ENCODE measurements around the gene ALKAL2.
A peak's percentile ranks its signal among the peaks of the same experiment; 100 is the strongest.

Gene ALKAL2

DNA sequence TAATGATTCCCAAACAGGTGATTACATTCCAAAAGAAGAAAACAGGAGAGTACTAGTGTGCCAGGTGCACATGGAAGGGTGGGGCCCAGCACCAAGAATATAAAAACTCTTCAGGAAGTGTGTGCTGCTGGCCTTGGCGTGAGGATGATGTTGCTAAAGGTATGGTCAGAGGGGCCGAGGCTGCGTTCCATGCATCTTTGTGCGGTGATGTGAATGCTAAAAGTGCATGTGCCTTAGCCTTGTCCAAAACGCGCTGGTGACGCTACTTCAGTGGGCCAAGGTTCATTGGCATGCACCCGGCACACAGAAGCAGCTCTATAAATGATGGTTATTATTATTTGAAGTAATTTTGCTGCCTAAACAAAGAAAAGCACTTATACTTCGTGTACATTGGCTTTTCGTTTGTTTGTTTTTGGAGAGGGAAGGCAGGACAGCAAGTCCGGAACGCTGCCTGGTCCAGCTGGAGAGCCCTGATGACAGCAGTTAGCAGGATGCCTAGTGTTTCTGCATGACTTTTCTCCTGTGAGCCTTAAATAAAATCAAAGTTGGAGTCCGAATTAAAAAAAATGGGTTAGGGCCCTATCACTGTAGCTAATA lies 2.9 kb downstream of the ALKAL2 start:
- no peaks in the 10 kb centered on the region for H3K9me3 Mint-ChIP-seq
- peaks cover 5% of the 10 kb centered on the region for H3K4me1 Mint-ChIP-seq
- peaks cover 19% of the 10 kb centered on the region for H3K36me3 Mint-ChIP-seq
- H3K4me3 Mint-ChIP-seq, result no peak overlapping the region
- DNase-seq, result no peak
- CTCF ChIA-PET, result no interaction called here
- no peak overlapping the region for H3K27ac Mint-ChIP-seq
- peaks cover 49% of the 10 kb centered on the region for H3K27me3 Mint-ChIP-seq

DNA sequence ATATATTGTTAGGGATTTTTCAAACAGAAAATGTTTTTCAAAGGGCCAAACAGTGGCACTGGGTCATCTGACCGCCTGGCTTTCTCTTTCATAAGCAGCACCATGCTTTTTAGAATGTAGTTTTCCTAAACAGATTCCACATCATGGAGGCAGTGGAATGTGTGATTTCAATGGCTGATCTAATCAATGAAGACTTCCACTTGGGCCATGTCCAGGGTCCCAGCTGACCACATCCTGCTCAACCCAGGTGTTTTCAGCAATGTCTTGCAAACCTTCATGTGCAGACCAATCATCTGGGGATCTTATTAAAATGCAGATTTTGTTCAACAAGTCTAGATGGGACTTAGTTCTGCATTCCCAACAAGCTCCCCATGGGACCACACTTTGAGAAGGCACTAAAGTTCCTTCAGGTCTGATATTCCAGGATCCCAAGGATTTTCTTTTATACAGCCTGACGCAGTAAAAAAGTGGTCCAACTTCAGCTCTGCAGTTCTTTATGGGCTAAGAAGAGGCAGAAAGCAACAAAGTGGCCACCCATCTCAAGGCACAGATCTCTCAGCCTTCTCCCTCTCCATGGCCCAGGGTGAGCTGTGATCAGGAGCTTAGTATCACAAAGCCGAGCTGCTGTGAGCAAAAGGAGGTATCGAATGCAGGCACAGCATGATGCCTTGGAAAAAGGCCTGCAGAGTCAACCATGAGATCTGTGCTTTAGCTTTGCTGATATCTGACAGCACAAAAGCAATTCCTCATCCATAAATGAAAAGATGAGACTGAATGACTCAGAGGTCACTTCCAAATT lies 3.7 kb downstream of the ALKAL2 start:
- CTCF ChIA-PET, result no interaction called here
- H3K36me3 Mint-ChIP-seq, result peaks cover 25% of the 10 kb centered on the region
- H3K27ac Mint-ChIP-seq, result no peak overlapping the region
- no peak for DNase-seq
- no peak overlapping the region for H3K4me3 Mint-ChIP-seq
- no peaks in the 10 kb centered on the region for H3K4me1 Mint-ChIP-seq
- H3K27me3 Mint-ChIP-seq, result peaks cover 41% of the 10 kb centered on the region
- H3K9me3 Mint-ChIP-seq, result no peaks in the 10 kb centered on the region

DNA sequence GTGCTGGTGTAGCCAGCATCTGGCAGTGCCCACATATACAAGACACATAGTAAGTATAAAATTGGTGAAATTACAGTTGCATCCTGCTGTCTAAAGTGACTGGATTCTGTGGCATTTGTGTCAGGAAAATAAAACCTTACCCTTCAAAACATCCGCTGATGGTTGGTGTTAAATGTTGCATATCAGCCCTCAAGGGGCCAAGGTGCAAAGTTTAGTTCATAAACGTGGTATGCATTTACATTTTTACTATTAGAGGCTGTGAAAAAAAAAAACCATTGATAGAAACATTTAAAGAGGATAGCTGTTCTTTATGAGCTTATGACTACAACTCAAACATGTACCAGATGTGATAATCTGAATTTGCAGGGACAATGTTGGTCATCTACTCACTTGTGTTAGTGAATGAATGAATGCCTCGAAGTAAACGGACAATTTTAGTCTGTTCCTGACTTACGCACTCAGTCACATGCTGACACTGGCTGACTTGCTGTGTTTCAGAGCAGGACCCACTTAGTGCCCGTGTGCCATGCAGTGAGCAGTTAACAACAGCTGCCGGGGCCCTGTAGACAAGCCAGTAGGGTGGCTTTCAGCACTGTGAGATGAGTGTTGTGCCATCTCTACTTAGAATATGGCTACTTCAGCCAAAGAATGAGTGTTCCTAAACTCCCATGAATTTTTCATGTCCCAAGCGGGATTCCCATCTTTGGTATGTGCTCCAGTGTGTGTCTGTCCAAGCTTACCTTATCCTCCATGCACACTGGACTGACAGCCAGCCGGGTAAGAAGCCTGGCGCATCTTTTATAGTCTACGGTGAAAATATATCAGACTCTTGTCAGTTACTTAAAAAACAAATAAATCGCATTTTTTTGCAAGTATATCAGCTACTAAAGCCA lies 5.3 kb downstream of the ALKAL2 start:
- CTCF ChIA-PET, result interaction anchor here (0.7 to 0.8 kb wide), 2 partner anchors 9 to 21 kb away, joined by 3 read pairs; no protein-coding TSS in a partner anchor
- H3K4me3 Mint-ChIP-seq, result no peak overlapping the region
- peaks cover 27% of the 10 kb centered on the region for H3K27me3 Mint-ChIP-seq
- no peak overlapping the region for H3K27ac Mint-ChIP-seq
- no peak for DNase-seq
- H3K4me1 Mint-ChIP-seq, result no peaks in the 10 kb centered on the region
- no peaks in the 10 kb centered on the region for H3K9me3 Mint-ChIP-seq
- peaks cover 34% of the 10 kb centered on the region for H3K36me3 Mint-ChIP-seq

DNA sequence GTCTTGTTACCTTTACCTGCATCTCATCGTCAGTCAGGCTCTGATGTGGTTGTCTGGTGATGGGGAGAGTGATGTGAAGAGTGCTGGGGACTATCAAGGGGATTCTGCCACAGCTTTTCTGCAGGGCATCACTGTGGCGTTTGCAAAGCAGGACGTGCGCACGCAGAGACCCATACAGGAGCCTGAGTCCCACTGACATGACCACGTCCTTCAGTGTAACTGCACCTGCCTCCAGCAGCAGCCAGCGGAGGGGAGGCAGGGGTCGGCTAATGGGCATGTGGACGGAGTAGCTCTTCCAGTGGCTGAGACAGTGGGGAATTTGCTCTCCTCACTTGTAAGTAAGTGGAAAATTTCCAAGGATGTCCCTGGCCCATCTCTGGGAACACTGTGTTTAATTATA lies 6.5 kb downstream of the ALKAL2 start:
- CTCF ChIA-PET, result interaction anchor here (0.7 kb wide), 1 partner anchor 10 kb away, joined by 3 read pairs; no protein-coding TSS in a partner anchor
- Mint-ChIP-seq H3K27ac (no peak overlapping the region), H3K36me3 (peaks cover 46% of the 10 kb centered on the region), H3K9me3 (no peaks in the 10 kb centered on the region), H3K4me3 (no peak overlapping the region), H3K27me3 (peaks cover 15% of the 10 kb centered on the region), H3K4me1 (no peaks in the 10 kb centered on the region)
- DNase-seq, result no peak

DNA sequence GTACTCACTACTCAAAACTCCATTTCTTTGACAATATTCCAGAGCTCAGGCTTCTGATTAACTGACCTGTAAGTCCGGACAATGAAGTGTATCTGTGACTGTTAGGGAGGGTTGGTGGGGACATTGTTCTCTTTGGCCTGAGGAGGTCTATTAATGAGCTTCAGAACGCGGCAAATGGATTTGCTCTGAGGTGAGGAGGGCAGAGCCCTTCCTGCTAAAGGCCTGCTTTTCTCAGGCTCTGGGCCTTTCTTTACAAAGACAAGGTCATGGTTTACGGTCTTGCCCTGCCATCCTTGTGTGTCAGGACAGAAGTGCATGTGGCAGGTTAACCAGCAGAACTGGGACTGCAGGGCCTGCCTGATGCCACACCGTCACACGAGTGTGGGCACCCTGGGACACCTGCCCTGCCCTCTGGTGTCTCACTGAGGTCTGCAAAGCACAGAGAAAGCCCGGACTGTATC lies 7.2 kb downstream of the ALKAL2 start:
- H3K27ac Mint-ChIP-seq, result no peak overlapping the region
- DNase-seq, result no peak
- CTCF ChIA-PET, result no interaction called here
- peaks cover 9% of the 10 kb centered on the region for H3K27me3 Mint-ChIP-seq
- H3K36me3 Mint-ChIP-seq, result peaks cover 50% of the 10 kb centered on the region
- no peak overlapping the region for H3K4me3 Mint-ChIP-seq
- no peaks in the 10 kb centered on the region for H3K9me3 Mint-ChIP-seq
- H3K4me1 Mint-ChIP-seq, result no peaks in the 10 kb centered on the region

DNA sequence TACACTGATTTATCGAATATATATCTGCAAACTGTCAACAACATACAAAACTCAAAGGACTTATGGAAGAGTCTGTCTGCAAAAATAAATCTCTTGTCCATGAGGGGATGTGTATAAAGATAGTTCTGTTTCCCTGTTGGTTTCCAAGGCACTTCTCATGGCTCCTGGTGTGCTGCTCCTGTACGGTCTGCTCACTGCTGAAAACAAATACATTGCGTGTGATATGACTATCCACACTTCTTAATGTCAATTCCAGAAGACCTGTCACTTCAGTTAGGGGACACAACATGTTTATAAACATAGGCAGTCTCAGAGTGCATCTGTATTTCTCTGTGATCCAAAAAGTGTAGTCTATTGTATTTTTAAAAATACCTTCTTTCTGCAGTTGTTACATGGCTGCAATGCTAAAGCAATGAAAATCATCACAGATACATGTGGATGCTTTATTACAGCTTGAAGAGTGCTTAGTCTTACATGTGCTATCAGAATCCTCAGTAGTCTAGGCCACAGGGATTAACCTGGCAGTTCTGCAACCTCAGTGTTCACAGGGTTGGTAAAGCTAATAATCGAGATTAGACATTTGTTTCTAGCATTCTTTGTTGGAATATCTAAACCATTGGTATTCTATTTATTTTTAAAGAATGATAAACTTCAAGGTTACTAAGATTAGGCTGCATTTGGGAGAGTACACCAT lies 7.8 kb downstream of the ALKAL2 start:
- Mint-ChIP-seq H3K4me3 (no peak overlapping the region), H3K27ac (no peak overlapping the region), H3K9me3 (no peaks in the 10 kb centered on the region), H3K27me3 (peaks cover 3% of the 10 kb centered on the region), H3K36me3 (peaks cover 54% of the 10 kb centered on the region), H3K4me1 (no peaks in the 10 kb centered on the region)
- no peak for DNase-seq
- CTCF ChIA-PET, result no interaction called here

DNA sequence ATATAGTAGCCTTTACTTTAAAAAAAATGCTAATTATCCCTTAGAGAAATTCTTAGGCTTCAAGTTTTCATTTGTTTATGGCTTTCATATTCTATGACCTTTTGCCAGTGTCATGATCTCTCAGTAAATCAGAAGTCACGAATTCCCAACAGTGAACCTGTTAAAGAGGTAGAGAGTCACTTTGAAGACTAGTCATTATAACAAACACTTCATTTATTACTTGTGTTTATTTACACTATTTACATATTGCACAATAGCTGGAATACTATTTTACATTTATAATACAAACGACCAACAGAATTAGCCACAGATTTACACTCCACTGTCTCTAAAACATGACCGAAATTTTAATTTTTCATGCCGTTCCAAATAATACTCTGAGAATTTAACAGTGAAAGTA lies 8.5 kb downstream of the ALKAL2 start:
- CTCF ChIA-PET, result no interaction called here
- H3K9me3 Mint-ChIP-seq, result no peaks in the 10 kb centered on the region
- H3K36me3 Mint-ChIP-seq, result peaks cover 57% of the 10 kb centered on the region
- H3K4me3 Mint-ChIP-seq, result no peak overlapping the region
- no peak overlapping the region for H3K27ac Mint-ChIP-seq
- no peak for DNase-seq
- H3K27me3 Mint-ChIP-seq, result no peaks in the 10 kb centered on the region
- H3K4me1 Mint-ChIP-seq, result peaks cover 2% of the 10 kb centered on the region

DNA sequence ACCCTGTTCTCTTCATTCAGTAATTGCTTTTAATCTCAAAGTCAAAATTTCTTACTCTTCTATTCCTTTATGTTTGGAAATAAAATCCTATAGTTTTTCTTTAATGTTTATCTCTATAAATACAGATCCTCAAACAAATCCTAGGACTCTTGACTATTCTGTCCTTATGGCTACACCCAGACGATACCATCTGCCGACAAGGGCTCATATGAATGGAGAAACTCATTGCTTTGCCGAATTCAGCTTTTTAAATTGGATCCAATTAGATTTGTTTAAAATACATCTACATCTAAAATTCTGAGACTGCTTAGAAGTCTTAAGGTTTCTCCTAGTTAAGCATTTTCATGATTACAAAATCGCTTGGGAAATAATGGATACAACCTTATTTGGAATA lies 9.0 kb downstream of the ALKAL2 start:
- DNase-seq, result no peak
- Mint-ChIP-seq H3K36me3 (peaks cover 59% of the 10 kb centered on the region), H3K27ac (no peak overlapping the region), H3K4me3 (no peak overlapping the region), H3K27me3 (no peaks in the 10 kb centered on the region), H3K9me3 (no peaks in the 10 kb centered on the region), H3K4me1 (peaks cover 2% of the 10 kb centered on the region)
- CTCF ChIA-PET, result no interaction called here

DNA sequence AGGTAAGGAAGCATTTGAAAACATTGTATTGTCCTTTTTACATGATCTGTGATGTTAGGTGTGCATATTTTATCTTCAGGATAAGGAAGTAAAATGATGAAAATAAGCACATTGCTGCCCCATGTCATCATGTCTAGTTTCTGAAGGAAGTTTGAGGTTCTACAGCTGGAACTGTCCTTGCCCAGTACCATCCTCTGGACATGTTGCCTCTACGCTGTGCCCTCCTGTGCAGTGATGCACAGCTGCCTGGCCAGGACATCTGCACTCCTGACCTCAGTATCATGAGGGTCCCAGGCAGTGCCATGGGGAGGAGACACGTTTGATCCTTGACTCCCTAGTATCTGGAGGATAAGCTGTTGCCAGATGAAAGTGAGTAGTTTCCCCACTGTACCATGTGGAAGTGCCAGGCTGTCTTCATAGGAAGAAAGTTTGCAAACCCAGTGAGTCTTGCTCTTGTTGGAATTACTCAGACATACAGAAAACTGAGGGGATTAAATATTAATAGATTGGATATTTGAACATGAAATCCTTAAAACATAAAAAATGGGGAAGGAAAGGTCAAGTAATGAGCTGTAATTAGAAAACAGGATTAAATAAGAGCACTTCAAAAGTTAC lies 9.5 kb downstream of the ALKAL2 start:
- DNase-seq, result no peak
- H3K27me3 Mint-ChIP-seq, result no peaks in the 10 kb centered on the region
- no peaks in the 10 kb centered on the region for H3K9me3 Mint-ChIP-seq
- CTCF ChIA-PET, result no interaction called here
- no peak overlapping the region for H3K27ac Mint-ChIP-seq
- no peak overlapping the region for H3K4me3 Mint-ChIP-seq
- H3K4me1 Mint-ChIP-seq, result peaks cover 2% of the 10 kb centered on the region
- H3K36me3 Mint-ChIP-seq, result peaks cover 59% of the 10 kb centered on the region

DNA sequence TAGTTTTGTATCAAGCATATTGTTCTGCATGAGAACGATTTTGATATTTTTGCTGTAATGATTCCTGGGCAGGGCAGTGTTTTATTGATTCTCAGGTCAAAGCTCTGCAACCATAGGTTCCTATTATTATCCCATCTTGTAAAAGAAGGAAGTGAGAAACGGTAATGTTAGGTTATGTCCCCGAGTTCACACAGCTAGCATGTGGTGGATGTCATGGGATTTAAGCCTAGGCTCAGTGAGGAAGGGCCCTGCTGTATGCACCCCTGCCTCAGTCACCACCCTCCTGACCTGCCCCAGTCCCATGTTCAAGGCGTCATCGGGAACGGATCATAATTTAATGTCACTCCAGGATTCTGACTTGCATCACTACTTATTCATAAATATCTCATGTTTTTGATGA lies 12.4 kb downstream of the ALKAL2 start:
- no peak overlapping the region for H3K4me3 Mint-ChIP-seq
- DNase-seq, result no peak
- no peaks in the 10 kb centered on the region for H3K27me3 Mint-ChIP-seq
- no peaks in the 10 kb centered on the region for H3K9me3 Mint-ChIP-seq
- CTCF ChIA-PET, result no interaction called here
- H3K4me1 Mint-ChIP-seq, result peaks cover 6% of the 10 kb centered on the region
- peak overlapping the region; percentile 28 for H3K27ac Mint-ChIP-seq
- H3K36me3 Mint-ChIP-seq, result peaks cover 49% of the 10 kb centered on the region

DNA sequence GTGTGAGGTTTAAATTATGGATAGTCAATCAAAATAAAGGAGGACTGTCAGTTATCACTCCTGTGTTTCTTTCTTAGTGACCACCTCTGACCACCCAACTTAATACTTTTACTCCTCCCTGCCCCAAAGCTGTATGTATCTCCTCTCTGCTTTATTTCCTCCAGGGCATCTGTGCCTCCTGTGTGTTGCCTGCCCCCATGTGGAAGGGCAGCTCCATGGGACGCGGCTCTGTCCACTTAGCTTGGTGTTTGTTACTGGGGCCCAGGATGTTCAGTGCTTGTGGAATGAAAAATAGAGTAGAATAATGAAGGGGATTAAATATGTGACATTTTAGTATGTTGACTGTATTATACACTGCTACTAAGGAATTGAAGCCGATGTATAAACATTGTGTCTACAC lies 13.4 kb downstream of the ALKAL2 start:
- peaks cover 51% of the 10 kb centered on the region for H3K36me3 Mint-ChIP-seq
- H3K9me3 Mint-ChIP-seq, result no peaks in the 10 kb centered on the region
- DNase-seq, result no peak
- H3K27ac Mint-ChIP-seq, result no peak overlapping the region
- no peaks in the 10 kb centered on the region for H3K27me3 Mint-ChIP-seq
- H3K4me3 Mint-ChIP-seq, result no peak overlapping the region
- peaks cover 7% of the 10 kb centered on the region for H3K4me1 Mint-ChIP-seq
- CTCF ChIA-PET, result no interaction called here

DNA sequence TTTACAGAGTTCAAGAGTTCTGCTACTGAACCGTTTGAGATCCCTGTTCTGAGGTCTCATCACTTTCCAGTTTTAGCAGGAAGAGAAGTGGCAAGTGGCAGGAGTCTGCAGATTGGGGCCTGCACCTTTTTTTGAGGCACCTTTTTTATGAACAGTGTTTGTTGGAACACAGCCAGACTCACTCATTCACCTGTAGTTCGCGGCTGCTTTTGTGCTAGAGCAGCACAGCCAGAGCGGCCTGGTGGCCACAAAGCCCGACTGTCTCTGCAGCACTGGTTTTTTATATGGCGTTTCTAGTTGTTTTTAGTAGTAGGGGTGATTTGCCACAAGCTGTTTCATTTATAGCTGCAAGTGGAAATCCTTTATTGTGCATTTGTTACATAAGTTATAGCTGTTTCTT lies 14.6 kb downstream of the ALKAL2 start:
- Mint-ChIP-seq H3K9me3 (no peaks in the 10 kb centered on the region), H3K27me3 (no peaks in the 10 kb centered on the region), H3K4me3 (no peak overlapping the region), H3K4me1 (peaks cover 13% of the 10 kb centered on the region), H3K27ac (no peak overlapping the region), H3K36me3 (peaks cover 45% of the 10 kb centered on the region)
- CTCF ChIA-PET, result no interaction called here
- no peak for DNase-seq

DNA sequence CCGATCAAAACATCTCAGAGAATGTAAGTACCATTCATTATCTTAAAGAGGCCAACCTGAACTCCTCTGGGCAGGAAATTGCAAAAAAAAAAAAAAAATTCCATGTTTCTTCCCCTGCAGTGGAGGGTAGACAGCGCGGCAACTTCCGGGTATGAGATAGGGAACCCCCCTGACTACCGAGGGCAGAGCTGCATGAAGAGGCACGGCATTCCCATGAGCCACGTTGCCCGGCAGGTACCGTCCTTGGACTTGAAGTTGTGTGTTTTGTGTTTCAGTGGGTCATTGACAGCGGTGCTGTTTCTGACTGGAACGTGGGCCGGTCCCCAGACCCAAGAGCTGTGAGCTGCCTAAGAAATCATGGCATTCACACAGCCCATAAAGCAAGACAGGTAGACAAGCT lies 16.0 kb downstream of the ALKAL2 start:
- no peaks in the 10 kb centered on the region for H3K27me3 Mint-ChIP-seq
- H3K4me3 Mint-ChIP-seq, result no peak overlapping the region
- CTCF ChIA-PET, result no interaction called here
- no peaks in the 10 kb centered on the region for H3K9me3 Mint-ChIP-seq
- DNase-seq, result no peak
- H3K36me3 Mint-ChIP-seq, result peaks cover 37% of the 10 kb centered on the region
- H3K4me1 Mint-ChIP-seq, result peaks cover 24% of the 10 kb centered on the region
- no peak overlapping the region for H3K27ac Mint-ChIP-seq

DNA sequence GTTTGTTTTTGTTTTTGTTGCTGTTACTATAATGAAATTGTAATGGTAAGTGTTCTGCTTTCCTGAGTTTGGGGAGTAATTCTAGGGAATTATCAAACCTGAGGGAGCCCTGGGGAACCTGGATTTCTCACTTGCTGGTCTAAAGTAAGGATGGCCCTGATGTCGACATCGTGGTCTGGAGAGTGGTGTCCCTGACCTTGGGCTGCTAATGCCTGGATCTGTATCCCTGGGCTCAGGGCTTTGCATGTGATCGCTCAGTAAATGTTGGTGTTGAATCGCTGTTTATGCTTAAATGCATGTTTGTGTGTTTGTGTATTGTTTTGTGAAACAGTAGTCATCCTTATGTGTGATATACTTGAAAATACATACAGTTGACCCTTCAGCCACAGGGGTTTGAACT lies 17.0 kb downstream of the ALKAL2 start:
- Mint-ChIP-seq H3K27me3 (no peaks in the 10 kb centered on the region), H3K27ac (no peak overlapping the region), H3K4me3 (no peak overlapping the region), H3K4me1 (peaks cover 34% of the 10 kb centered on the region), H3K36me3 (peaks cover 28% of the 10 kb centered on the region), H3K9me3 (no peaks in the 10 kb centered on the region)
- CTCF ChIA-PET, result no interaction called here
- DNase-seq, result no peak
